ENCODE measurements around the gene FGD5.

- TF ChIP-seq, protein P1, sequence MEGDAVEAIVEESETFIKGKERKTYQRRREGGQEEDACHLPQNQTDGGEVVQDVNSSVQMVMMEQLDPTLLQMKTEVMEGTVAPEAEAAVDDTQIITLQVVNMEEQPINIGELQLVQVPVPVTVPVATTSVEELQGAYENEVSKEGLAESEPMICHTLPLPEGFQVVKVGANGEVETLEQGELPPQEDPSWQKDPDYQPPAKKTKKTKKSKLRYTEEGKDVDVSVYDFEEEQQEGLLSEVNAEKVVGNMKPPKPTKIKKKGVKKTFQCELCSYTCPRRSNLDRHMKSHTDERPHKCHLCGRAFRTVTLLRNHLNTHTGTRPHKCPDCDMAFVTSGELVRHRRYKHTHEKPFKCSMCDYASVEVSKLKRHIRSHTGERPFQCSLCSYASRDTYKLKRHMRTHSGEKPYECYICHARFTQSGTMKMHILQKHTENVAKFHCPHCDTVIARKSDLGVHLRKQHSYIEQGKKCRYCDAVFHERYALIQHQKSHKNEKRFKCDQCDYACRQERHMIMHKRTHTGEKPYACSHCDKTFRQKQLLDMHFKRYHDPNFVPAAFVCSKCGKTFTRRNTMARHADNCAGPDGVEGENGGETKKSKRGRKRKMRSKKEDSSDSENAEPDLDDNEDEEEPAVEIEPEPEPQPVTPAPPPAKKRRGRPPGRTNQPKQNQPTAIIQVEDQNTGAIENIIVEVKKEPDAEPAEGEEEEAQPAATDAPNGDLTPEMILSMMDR (IDR thresholded peaks at IDR 0.05) = no peak
- no peak for TF ChIP-seq POLR2A (IDR thresholded peaks at IDR 0.05)
Observed at GRCh38 chr3:14837878-14838258, 19.1 kb downstream of the FGD5 start.

All from heart left ventricle (tissue), 13 donors.